ENCODE results near the gene SLC30A5. TPM values are rescaled to one million over a fixed set of nuclear protein-coding genes. Genes with fewer than 3 reads are reported as not detected.
A peak's percentile ranks its signal among the peaks of the same experiment; 100 is the strongest.
"Not testable (repeated sequence)": the region's sequence is repeated elsewhere in the genome, so short reads cannot be mapped to it uniquely, and the experiment has no call there.

SLC30A5 gene
- total and polyA plus RNA-seq, 2 experiments from 2014 or later: 63.2 to 66.8 TPM

DNA sequence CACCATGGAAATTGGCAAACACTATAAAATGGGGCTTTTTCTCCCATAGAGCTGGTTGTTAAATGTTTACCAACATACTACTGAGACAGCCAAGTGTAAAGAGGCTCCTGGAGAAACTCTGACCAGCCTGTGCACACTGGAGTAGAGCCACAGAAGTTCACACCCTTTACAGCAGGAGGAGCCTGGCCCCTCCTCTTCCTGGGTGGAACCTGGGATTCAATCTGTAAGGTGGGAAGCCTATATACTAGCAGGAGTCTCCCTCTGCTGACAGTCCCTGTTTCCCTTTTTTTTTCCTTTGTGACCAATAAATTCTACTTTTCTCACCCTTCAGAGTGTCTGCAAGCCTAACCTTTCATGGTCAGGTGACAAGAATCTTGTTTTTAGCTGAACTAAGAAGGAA, 10.4 kb upstream of the SLC30A5 start:
- Histone ChIP-seq H3K4me3 (no peak overlapping the region), H2AFZ (no peak overlapping the region), H3F3A (ENCODE audit: insufficient read depth) (no peaks in the 10 kb centered on the region), H3K9ac (no peak overlapping the region), H3K9me2 (ENCODE audit: insufficient read depth) (no peaks in the 10 kb centered on the region), H3K27ac (no peak overlapping the region), H3K9me3 (ENCODE audit: low read depth) (no peaks in the 10 kb centered on the region), H3K27me3 (replicated peaks; ENCODE audit: insufficient read depth) (no peaks in the 10 kb centered on the region), H3K36me3 (ENCODE audit: low read depth) (no peaks in the 10 kb centered on the region), H3K79me2 (ENCODE audit: insufficient read depth) (no peaks in the 10 kb centered on the region), H3K4me1 (ENCODE audit: insufficient read depth) (no peaks in the 10 kb centered on the region), H4K20me1 (ENCODE audit: insufficient read depth) (no peaks in the 10 kb centered on the region), H3K4me2 (ENCODE audit: unreplicated experiment) (no peak overlapping the region)
- TF ChIP-seq EZH2phosphoT487 (IDR thresholded peaks at IDR 0.05; ENCODE audit: insufficient read depth, low read depth) (no peak), EZH2 (IDR thresholded peaks at IDR 0.05; ENCODE audit: insufficient read depth, poor library complexity, severe bottlenecking) (no peak)
- in situ Hi-C loops (cut with MboI): no loop called here
- peak; percentile 9 for DNase-seq

DNA sequence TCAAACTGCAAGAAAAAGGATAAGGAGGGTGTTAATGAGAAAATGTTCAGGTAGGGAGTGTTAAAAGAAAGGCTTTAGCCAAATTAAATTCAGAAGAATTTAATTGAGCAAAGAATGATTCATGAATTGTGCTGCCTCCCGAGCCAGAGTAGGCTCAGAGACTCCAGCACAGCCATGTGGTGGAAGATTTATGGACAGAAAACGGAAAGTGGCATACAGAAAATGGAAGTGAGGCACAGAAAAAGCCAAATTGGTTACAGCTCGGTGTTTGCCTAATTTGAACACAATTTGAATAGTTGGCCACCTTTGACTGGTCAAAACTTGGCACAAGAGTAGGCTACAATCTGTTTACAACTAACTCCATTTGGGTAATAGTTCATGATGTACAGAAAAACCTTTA, 9.6 kb upstream of the SLC30A5 start:
- no peaks in the 10 kb centered on the region for H3K27me3 ChIP-seq (replicated peaks; ENCODE audit: insufficient read depth)
- H2AFZ ChIP-seq: peak overlapping the region; percentile 62
- H3K4me1 ChIP-seq (ENCODE audit: insufficient read depth): no peaks in the 10 kb centered on the region
- H3K4me3 ChIP-seq: no peak overlapping the region
- 6 to 9% methylated on average over 3 of the region's 3 CpGs for WGBS, 2 experiments (ENCODE audit: low coverage in 1 of 2, low lambda C conversion rate in 2 of 2, missing lambda C conversion rate in 2 of 2)
- in situ Hi-C loops (cut with MboI): no loop called here
- DNase-seq: no peak
- H3K9me2 ChIP-seq (ENCODE audit: insufficient read depth): no peaks in the 10 kb centered on the region
- H4K20me1 ChIP-seq (ENCODE audit: insufficient read depth): no peaks in the 10 kb centered on the region
- no peak overlapping the region for H3K9ac ChIP-seq
- H3K79me2 ChIP-seq (ENCODE audit: insufficient read depth): no peaks in the 10 kb centered on the region
- H3K36me3 ChIP-seq (ENCODE audit: low read depth): no peaks in the 10 kb centered on the region
- H3K9me3 ChIP-seq (ENCODE audit: low read depth): no peaks in the 10 kb centered on the region
- no peak for TF ChIP-seq EZH2phosphoT487 (IDR thresholded peaks at IDR 0.05; ENCODE audit: insufficient read depth, low read depth)
- no peak for TF ChIP-seq EZH2 (IDR thresholded peaks at IDR 0.05; ENCODE audit: insufficient read depth, poor library complexity, severe bottlenecking)
- H3F3A ChIP-seq (ENCODE audit: insufficient read depth): no peaks in the 10 kb centered on the region
- H3K27ac ChIP-seq: no peak overlapping the region
- H3K4me2 ChIP-seq (ENCODE audit: unreplicated experiment): no peak overlapping the region

DNA sequence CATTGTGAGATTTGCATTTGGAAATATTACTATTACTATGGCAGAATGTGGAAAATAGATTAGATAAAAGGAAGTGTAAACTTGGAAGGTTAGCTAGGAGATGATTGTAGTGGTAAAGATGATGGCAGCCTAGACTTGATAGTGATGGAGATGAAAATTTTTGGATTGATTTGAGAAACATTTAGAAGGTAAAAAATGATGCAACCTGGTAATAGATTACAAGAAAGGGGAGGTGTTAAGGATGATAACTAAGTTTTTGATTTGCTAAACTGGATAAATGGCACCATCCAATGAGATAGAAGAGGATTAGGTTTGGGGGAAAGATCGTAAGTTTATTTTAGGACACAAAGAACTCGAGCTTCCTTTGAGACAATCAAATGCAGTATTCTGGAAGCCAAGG, 8.9 kb upstream of the SLC30A5 start:
- Histone ChIP-seq H3K4me3 (no peak overlapping the region), H3K9me3 (ENCODE audit: low read depth) (no peaks in the 10 kb centered on the region), H3F3A (ENCODE audit: insufficient read depth) (no peaks in the 10 kb centered on the region), H2AFZ (peak overlapping the region; percentile 62; the same call in 1 of the 2 replicates), H3K9me2 (ENCODE audit: insufficient read depth) (no peaks in the 10 kb centered on the region), H3K4me1 (ENCODE audit: insufficient read depth) (no peaks in the 10 kb centered on the region), H3K27ac (no peak overlapping the region), H3K27me3 (replicated peaks; ENCODE audit: insufficient read depth) (no peaks in the 10 kb centered on the region), H4K20me1 (ENCODE audit: insufficient read depth) (no peaks in the 10 kb centered on the region), H3K36me3 (ENCODE audit: low read depth) (no peaks in the 10 kb centered on the region), H3K9ac (no peak overlapping the region), H3K4me2 (ENCODE audit: unreplicated experiment) (no peak overlapping the region), H3K79me2 (ENCODE audit: insufficient read depth) (no peaks in the 10 kb centered on the region)
- 63 to 78% methylated on average over 2 of the region's 2 CpGs for WGBS, 2 experiments (ENCODE audit: low coverage in 1 of 2, low lambda C conversion rate in 2 of 2, missing lambda C conversion rate in 2 of 2)
- in situ Hi-C loops (cut with MboI): no loop called here
- DNase-seq: no peak
- TF ChIP-seq EZH2phosphoT487 (IDR thresholded peaks at IDR 0.05; ENCODE audit: insufficient read depth, low read depth) (no peak), EZH2 (IDR thresholded peaks at IDR 0.05; ENCODE audit: insufficient read depth, poor library complexity, severe bottlenecking) (no peak)

DNA sequence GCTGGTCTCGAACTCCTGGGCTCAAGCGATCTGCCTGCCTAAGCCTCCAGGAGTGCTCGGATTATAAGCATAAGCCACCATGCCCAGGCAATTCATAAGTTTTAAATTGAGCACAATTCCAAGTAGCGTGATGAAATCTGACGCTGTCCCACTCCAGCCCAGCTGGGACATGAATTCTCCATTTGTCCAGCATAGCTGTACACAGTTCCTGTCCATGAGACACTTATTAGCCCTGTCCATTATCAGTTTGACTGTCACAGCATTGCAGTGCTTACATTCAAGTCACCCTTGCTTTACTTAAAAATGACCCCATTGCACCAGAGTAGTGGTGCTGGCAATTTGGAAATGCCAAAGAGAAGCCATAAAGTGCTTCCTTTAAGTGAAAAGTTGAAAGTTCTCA, 7.6 kb upstream of the SLC30A5 start:
- Histone ChIP-seq H3K4me2 (ENCODE audit: unreplicated experiment) (no peak overlapping the region), H3K4me1 (ENCODE audit: insufficient read depth) (no peaks in the 10 kb centered on the region), H3K9me3 (ENCODE audit: low read depth) (no peaks in the 10 kb centered on the region), H3F3A (ENCODE audit: insufficient read depth) (no peaks in the 10 kb centered on the region), H2AFZ (no peak overlapping the region), H3K27me3 (replicated peaks; ENCODE audit: insufficient read depth) (no peaks in the 10 kb centered on the region), H3K9me2 (ENCODE audit: insufficient read depth) (no peaks in the 10 kb centered on the region), H3K4me3 (no peak overlapping the region), H3K36me3 (ENCODE audit: low read depth) (no peaks in the 10 kb centered on the region), H3K79me2 (ENCODE audit: insufficient read depth) (no peaks in the 10 kb centered on the region), H3K27ac (no peak overlapping the region), H4K20me1 (ENCODE audit: insufficient read depth) (no peaks in the 10 kb centered on the region), H3K9ac (no peak overlapping the region)
- in situ Hi-C loops (cut with MboI): no loop called here
- 83 to 87% methylated on average over 5 of the region's 5 CpGs for WGBS, 2 experiments (ENCODE audit: low coverage in 1 of 2, low lambda C conversion rate in 2 of 2, missing lambda C conversion rate in 2 of 2)
- no peak for DNase-seq
- no peak for TF ChIP-seq EZH2 (IDR thresholded peaks at IDR 0.05; ENCODE audit: insufficient read depth, poor library complexity, severe bottlenecking)
- no peak for TF ChIP-seq EZH2phosphoT487 (IDR thresholded peaks at IDR 0.05; ENCODE audit: insufficient read depth, low read depth)

DNA sequence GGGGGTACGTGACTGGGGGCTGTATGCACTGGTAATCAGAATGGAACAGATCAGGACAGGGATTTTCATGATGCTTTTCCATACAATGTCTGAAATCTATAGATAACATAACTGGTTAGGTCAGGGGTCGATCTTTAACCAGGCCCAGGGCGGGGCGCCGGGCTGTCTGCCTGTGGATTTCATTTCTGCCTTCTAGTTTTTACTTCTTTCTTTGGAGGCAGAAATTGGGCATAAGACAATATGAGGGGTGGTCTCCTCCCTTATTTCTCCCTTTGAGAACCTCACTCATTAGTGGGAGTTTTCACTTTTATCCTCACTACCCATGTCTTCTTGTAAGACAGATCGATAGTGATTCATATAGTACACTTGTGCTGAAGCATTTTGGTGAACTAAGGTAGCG, 5.8 kb upstream of the SLC30A5 start:
- H3K4me1 ChIP-seq (ENCODE audit: insufficient read depth); in situ Hi-C loops (cut with MboI); H3K79me2 ChIP-seq (ENCODE audit: insufficient read depth); H3K36me3 ChIP-seq (ENCODE audit: low read depth); H3F3A ChIP-seq (ENCODE audit: insufficient read depth); DNase-seq; H3K9ac ChIP-seq; H3K27ac ChIP-seq; H2AFZ ChIP-seq; H3K4me2 ChIP-seq (ENCODE audit: unreplicated experiment); H3K4me3 ChIP-seq; H3K9me3 ChIP-seq (ENCODE audit: low read depth); H4K20me1 ChIP-seq (ENCODE audit: insufficient read depth); H3K9me2 ChIP-seq (ENCODE audit: insufficient read depth); H3K27me3 ChIP-seq (replicated peaks; ENCODE audit: insufficient read depth): not testable (repeated sequence)
- 84 to 88% methylated on average over 7 of the region's 7 CpGs for WGBS, 2 experiments (ENCODE audit: low coverage in 1 of 2, low lambda C conversion rate in 2 of 2, missing lambda C conversion rate in 2 of 2)
